Smooth muscle cell (in vitro differentiated cells): ENCODE data around the gene NXT1. TPM values are rescaled to one million over a fixed set of nuclear protein-coding genes. Genes with fewer than 3 reads are reported as not detected.

Experiments
- DNase-seq: peaks from one replicate; lab custom pipeline; 2025; ENCODE audit not compliant: unreplicated experiment; lab: John Stamatoyannopoulos, UW
- H2AFZ ChIP-seq: fragments of 200-600 bp; sonication (generic); 2 replicates; pipeline ENCODE4 v1.6.0; 2016; ENCODE audit warnings: antibody characterized with exemption, low read depth, mild to moderate bottlenecking
- H3F3A ChIP-seq: fragments of 200-600 bp; sonication (generic); 2 replicates; pipeline ENCODE4 v1.6.0; 2017; ENCODE audit warnings: antibody characterized with exemption, low read depth
- H3K27ac ChIP-seq: fragments of 200-600 bp; sonication (generic); 2 replicates; pipeline ENCODE4 v1.5.1; 2016; ENCODE audit warnings: low read depth, mild to moderate bottlenecking
- H3K27me3 ChIP-seq: fragments of 200-600 bp; sonication (generic); 2 replicates; pipeline ENCODE4 v1.6.1; 2016; ENCODE audit warnings: low read depth, mild to moderate bottlenecking
- H3K36me3 ChIP-seq: fragments of 200-600 bp; sonication (generic); 2 replicates; pipeline ENCODE4 v1.5.1; 2016; ENCODE audit warnings: low read depth
- H3K4me1 ChIP-seq: fragments of 200-600 bp; sonication (generic); 2 replicates; pipeline ENCODE4 v1.5.1; 2016; ENCODE audit warnings: low read depth
- H3K4me2 ChIP-seq: fragments of 200-600 bp; sonication (generic); 2 replicates; pipeline ENCODE4 v1.6.0; 2016; ENCODE audit warnings: mild to moderate bottlenecking
- H3K4me3 ChIP-seq: fragments of 200-600 bp; sonication (generic); 2 replicates; pipeline ENCODE4 v1.5.1; 2016; ENCODE audit warnings: mild to moderate bottlenecking
- H3K79me2 ChIP-seq: fragments of 200-600 bp; sonication (generic); 2 replicates; pipeline ENCODE4 v1.6.0; 2016; ENCODE audit warnings: low read depth, mild to moderate bottlenecking
- H3K9ac ChIP-seq: fragments of 200-600 bp; sonication (generic); 2 replicates; pipeline ENCODE4 v1.6.0; 2016; ENCODE audit warnings: low read depth
- H3K9me3 ChIP-seq: fragments of 200-600 bp; sonication (generic); replicated peaks from 2 replicates; pipeline ENCODE4 v1.5.1; 2016; ENCODE audit warnings: low read depth
- H4K20me1 ChIP-seq: fragments of 200-600 bp; sonication (generic); 2 replicates; pipeline ENCODE4 v1.6.0; 2016; ENCODE audit warnings: low read depth
- WGBS: methylation state at CpG from one replicate; pipeline ENCODE4 v1.1.7; 2016; ENCODE audit warnings: low lambda C conversion rate; 5-methylcytosine and 5-hydroxymethylcytosine counted together
- polyA plus RNA-seq: library from polyadenylated mRNA; unstranded; fragments of >200 nt; fragmentation: Nextera tagmentation; extraction: Ambion mirVana; gene quantifications from 2 replicates; pipeline ENCODE4 v1.2.1, GENCODE V29; 2016
- total RNA-seq: library from RNA; depleted of rRNA; stranded (reverse); fragments of >200 nt; gene quantifications from 2 replicates; pipeline ENCODE4 v1.2.3, GENCODE V29; 2014
- TF ChIP-seq, protein P1 (sequence below): fragments of 200-600 bp; sonication (generic); IDR thresholded peaks from 2 replicates; pipeline ENCODE4 v1.5.1; 2017; ENCODE audit warnings: borderline replicate concordance, mild to moderate bottlenecking, antibody characterized with exemption; ENCODE audit not compliant: insufficient read depth, poor library complexity, severe bottlenecking

NXT1 gene
- total and polyA plus RNA-seq, 2 experiments from 2014 or later, result 45.3 to 49.6 TPM

DNA sequence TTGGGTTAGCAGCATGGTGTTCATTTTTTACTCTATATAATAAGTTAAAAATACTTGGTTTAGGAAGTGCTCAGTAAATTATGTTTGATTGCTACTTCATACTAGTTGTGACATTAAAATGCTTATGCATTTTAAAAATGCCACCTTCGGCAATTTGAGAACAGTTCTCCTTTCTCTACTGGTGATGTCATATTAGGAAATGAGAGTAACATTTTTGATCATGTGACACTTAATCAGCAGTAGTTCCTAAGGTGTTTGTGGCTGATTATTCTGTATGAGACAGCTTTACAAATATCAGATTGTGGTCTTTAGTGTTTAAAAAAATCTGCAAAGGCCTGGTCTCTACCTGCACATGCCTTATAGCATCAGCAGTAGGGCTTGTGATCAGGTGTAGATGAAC lies 15.8 kb downstream of the NXT1 start:
- H3K9ac ChIP-seq, result no peak overlapping the region
- H3K4me2 ChIP-seq, result no peak overlapping the region
- H3K27me3 ChIP-seq, result no peaks in the 10 kb centered on the region
- peaks cover 67% of the 10 kb centered on the region for H4K20me1 ChIP-seq
- TF ChIP-seq, protein P1, sequence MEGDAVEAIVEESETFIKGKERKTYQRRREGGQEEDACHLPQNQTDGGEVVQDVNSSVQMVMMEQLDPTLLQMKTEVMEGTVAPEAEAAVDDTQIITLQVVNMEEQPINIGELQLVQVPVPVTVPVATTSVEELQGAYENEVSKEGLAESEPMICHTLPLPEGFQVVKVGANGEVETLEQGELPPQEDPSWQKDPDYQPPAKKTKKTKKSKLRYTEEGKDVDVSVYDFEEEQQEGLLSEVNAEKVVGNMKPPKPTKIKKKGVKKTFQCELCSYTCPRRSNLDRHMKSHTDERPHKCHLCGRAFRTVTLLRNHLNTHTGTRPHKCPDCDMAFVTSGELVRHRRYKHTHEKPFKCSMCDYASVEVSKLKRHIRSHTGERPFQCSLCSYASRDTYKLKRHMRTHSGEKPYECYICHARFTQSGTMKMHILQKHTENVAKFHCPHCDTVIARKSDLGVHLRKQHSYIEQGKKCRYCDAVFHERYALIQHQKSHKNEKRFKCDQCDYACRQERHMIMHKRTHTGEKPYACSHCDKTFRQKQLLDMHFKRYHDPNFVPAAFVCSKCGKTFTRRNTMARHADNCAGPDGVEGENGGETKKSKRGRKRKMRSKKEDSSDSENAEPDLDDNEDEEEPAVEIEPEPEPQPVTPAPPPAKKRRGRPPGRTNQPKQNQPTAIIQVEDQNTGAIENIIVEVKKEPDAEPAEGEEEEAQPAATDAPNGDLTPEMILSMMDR, result no peak
- H3K4me3 ChIP-seq, result no peak overlapping the region
- H2AFZ ChIP-seq, result no peak overlapping the region
- WGBS, result 35% methylated on average over 1 of the region's 1 CpG
- no peaks in the 10 kb centered on the region for H3K9me3 ChIP-seq
- no peak for DNase-seq
- no peak overlapping the region for H3K27ac ChIP-seq
- peaks cover 9% of the 10 kb centered on the region for H3K4me1 ChIP-seq
- peaks cover 9% of the 10 kb centered on the region for H3K36me3 ChIP-seq
- no peaks in the 10 kb centered on the region for H3F3A ChIP-seq
- peaks cover 63% of the 10 kb centered on the region for H3K79me2 ChIP-seq

GRCh38 chr20:23367770-23368169 lies 17.2 kb downstream of the NXT1 start:
- no peak overlapping the region for H3K4me3 ChIP-seq
- H3K36me3 ChIP-seq, result peaks cover 11% of the 10 kb centered on the region
- H3K9me3 ChIP-seq, result no peaks in the 10 kb centered on the region
- no peaks in the 10 kb centered on the region for H3K27me3 ChIP-seq
- peaks cover 9% of the 10 kb centered on the region for H3K4me1 ChIP-seq
- H3K9ac ChIP-seq, result peak overlapping the region; percentile 4
- H3F3A ChIP-seq, result no peaks in the 10 kb centered on the region
- peaks cover 68% of the 10 kb centered on the region for H4K20me1 ChIP-seq
- TF ChIP-seq, protein P1, result no peak
- H3K79me2 ChIP-seq, result peaks cover 57% of the 10 kb centered on the region
- H2AFZ ChIP-seq, result no peak overlapping the region
- peak overlapping the region; percentile 40 for H3K27ac ChIP-seq
- no peak overlapping the region for H3K4me2 ChIP-seq
- no peak for DNase-seq

DNA sequence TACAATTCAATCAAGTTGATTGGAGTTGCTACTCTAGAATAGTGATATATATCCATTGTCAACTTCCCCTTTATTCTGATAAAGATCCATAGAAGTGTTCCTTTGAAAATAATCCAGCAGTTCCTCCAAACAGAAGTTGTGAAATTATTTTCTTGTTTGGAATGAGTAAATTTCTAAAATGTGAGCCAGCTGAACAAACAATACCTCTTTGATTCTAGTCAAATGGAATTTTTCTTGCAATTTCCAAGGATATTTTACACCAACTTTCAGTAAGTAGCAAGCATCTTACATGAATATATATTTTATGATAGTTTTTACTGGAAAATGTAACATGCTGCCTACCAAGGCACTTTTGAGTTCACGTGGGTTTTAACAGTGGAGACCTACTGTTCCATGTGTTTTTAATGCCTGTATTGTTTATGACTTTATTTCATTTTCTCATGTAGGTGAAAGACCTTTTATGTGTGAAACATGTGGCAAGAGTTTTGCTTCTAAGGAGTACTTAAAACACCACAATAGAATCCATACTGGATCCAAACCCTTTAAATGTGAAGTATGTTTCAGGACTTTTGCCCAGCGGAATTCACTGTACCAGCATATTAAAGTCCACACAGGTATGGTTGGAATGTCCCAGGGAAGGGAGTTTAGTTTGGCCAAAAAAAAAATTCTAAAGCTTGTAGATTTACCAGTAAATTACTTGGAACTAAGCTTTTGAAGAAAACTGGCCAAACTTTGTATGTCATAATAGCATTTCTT lies 17.9 kb downstream of the NXT1 start:
- peaks cover 50% of the 10 kb centered on the region for H3K79me2 ChIP-seq
- H3K27ac ChIP-seq, result peak overlapping the region; percentile 26
- H2AFZ ChIP-seq, result no peak overlapping the region
- H3K4me2 ChIP-seq, result no peak overlapping the region
- 94% methylated on average over 2 of the region's 2 CpGs for WGBS
- H3K27me3 ChIP-seq, result no peaks in the 10 kb centered on the region
- H3K4me3 ChIP-seq, result no peak overlapping the region
- H3K9me3 ChIP-seq, result no peaks in the 10 kb centered on the region
- peaks cover 5% of the 10 kb centered on the region for H3K4me1 ChIP-seq
- TF ChIP-seq, protein P1, result no peak
- H3F3A ChIP-seq, result no peaks in the 10 kb centered on the region
- peaks cover 11% of the 10 kb centered on the region for H3K36me3 ChIP-seq
- H3K9ac ChIP-seq, result no peak overlapping the region
- DNase-seq, result no peak
- H4K20me1 ChIP-seq, result peaks cover 61% of the 10 kb centered on the region
